ENCODE data around the gene MLKL. TPM values are rescaled to one million over a fixed set of nuclear protein-coding genes. Genes with fewer than 3 reads are reported as not detected.

MLKL gene
- total and polyA plus RNA-seq, 4 donors = 1.6 to 4.6 (median 3.5) TPM

DNA sequence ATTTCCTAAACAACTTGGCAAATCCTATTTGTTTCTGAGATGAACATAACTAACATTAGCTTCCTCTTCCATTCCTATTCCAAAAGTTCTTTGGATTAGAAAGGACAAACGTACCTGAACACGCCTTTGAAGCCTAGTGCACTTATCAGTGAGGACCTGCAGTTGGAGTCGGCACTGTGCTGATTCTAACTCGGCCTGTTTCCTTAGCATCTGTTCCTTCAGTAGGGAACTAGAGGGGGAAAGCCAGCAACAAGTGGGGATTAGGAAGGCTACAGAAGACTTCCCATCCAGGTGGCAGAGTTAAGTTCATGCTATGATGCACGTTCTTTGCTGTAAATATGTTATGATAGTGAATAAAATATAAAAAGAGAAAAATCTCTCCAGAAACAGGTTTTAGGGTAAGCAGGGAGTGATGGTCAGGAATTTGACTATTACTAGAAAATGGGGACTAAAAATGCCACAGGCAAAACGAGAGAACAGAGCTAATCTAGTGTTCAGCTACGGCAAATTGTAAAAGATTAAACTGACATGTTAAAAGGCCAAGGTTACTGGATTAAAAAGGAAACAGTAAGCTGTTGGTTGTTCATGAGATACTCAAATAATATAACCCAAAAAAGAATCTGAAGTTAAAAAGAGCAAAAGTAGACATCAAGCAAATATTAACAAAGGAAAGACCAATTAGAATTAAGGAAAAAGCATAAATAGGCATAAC, 62.8 kb downstream of the MLKL start:
- H3K9me3 ChIP-seq (ENCODE audit: control insufficient read depth, insufficient read depth, low read length) = no peaks in the 10 kb centered on the region
- no peak overlapping the region for H3K27ac ChIP-seq (ENCODE audit: low read depth, low read length)
- WGBS (ENCODE audit: insufficient coverage) = 89% methylated on average over 5 of the region's 7 CpGs

DNA sequence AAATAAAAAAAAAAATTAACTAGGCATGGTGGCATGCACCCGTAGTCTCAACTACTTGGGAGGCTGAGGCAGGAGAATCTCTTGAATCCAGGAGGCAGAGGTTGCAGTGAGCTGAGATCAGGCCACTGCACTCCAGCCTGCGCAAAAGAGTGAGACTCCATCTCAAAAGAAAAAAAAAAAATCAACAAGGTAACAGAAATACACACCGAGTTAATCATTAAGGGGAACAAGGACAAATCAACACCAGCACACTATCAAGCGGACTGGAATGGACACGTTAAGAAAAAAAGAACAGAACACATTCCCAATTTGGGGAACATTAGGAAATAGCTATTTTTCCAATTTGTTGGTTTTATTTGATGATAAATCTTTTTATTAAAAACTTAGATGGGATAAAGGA, 65.4 kb downstream of the MLKL start:
- Histone ChIP-seq H3K36me3 (ENCODE audit: control insufficient read depth, insufficient read depth, low read length) (peaks cover 31% of the 10 kb centered on the region), H3K27me3 (ENCODE audit: control insufficient read depth, insufficient read depth, low read length) (no peaks in the 10 kb centered on the region), H3K4me3 (ENCODE audit: low read depth, low read length) (no peak overlapping the region), H3K27ac (ENCODE audit: low read depth, low read length) (no peak overlapping the region), H3K9me3 (ENCODE audit: control insufficient read depth, insufficient read depth, low read length) (no peaks in the 10 kb centered on the region), H3K4me1 (ENCODE audit: control insufficient read depth, insufficient read depth, low read length) (no peaks in the 10 kb centered on the region)
- WGBS (ENCODE audit: insufficient coverage) = no CpG with 5 or more reads among the region's 5 CpGs
- DNase-seq (ENCODE audit: low read depth in 4 of 6, low spot score in 6 of 6) = no peak

More for the DNA sequence above, 62.8 kb downstream of the MLKL start:
- Histone ChIP-seq H3K27me3 (ENCODE audit: control insufficient read depth, insufficient read depth, low read length) (no peaks in the 10 kb centered on the region), H3K36me3 (ENCODE audit: control insufficient read depth, insufficient read depth, low read length) (peaks cover 39% of the 10 kb centered on the region), H3K4me3 (ENCODE audit: low read depth, low read length) (no peak overlapping the region), H3K4me1 (ENCODE audit: control insufficient read depth, insufficient read depth, low read length) (no peaks in the 10 kb centered on the region)
- no peak for DNase-seq (ENCODE audit: low read depth in 4 of 6, low spot score in 6 of 6)

DNA sequence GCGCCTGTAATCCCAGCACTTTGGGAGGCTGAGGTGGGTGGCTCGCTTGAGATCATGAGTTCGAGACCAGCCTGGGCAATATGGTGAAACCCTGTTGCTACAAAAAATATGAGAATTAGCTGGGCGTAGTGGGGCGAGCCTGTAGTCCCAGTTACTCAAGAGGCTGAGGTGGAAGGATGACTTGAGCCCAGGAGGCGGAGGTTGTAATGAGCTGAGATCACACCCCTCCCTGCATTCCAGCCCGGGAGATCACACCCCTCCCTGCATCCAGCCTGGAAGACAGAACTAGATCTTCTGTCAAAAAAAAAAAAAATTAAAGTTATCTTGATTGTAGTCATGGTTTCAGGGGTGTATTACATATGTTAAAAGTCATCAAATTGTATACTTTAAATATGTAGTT, 67.0 kb downstream of the MLKL start:
- WGBS (ENCODE audit: insufficient coverage) = 100% methylated on average over 5 of the region's 7 CpGs
- no peak for DNase-seq (ENCODE audit: low read depth in 4 of 6, low spot score in 6 of 6)
- Histone ChIP-seq H3K27ac (ENCODE audit: low read depth, low read length) (no peak overlapping the region), H3K27me3 (ENCODE audit: control insufficient read depth, insufficient read depth, low read length) (no peaks in the 10 kb centered on the region), H3K9me3 (ENCODE audit: control insufficient read depth, insufficient read depth, low read length) (no peaks in the 10 kb centered on the region), H3K4me3 (ENCODE audit: low read depth, low read length) (no peak overlapping the region), H3K36me3 (ENCODE audit: control insufficient read depth, insufficient read depth, low read length) (peaks cover 37% of the 10 kb centered on the region), H3K4me1 (ENCODE audit: control insufficient read depth, insufficient read depth, low read length) (no peaks in the 10 kb centered on the region)

DNA sequence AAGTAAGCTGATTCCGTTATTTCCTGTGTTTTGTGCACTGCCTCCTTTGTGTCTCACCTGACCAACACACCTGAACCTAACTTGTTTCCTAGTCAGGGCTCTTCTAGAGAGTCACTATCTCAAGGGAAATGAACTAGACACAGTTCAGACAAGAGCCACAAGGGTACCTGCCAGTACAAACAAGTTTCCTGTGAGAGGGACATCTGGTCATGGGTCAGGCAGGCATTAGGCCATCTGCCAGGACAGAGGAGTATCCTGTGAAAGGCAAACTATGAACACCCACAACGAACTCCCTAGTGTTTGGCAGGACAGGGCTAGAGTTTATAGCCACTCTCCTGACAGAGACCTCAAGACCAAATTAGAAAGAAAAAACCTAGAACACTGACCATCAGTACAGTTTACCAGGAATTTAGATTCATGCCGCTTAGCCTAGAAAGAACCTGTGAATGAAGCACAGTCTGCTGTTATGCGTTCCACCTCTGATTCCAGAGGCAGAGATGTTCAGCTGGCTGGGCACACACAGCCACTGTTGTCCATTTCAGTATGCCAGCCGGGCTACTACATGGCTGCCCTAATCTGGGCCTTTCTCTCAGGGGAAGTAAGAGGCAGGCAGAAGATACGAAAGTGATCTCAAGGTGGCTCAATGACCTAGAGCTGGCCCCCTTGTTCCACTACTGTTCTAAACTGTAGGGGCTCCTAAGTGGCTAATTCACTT, 73.0 kb downstream of the MLKL start:
- peak in 1 of 6 donors; percentile 21 for DNase-seq (ENCODE audit: low read depth in 4 of 6, low spot score in 6 of 6)
- Histone ChIP-seq H3K4me3 (ENCODE audit: low read depth, low read length) (no peak overlapping the region), H3K27me3 (ENCODE audit: control insufficient read depth, insufficient read depth, low read length) (no peaks in the 10 kb centered on the region), H3K9me3 (ENCODE audit: control insufficient read depth, insufficient read depth, low read length) (no peaks in the 10 kb centered on the region), H3K36me3 (ENCODE audit: control insufficient read depth, insufficient read depth, low read length) (peaks cover 51% of the 10 kb centered on the region), H3K27ac (ENCODE audit: low read depth, low read length) (no peak overlapping the region), H3K4me1 (ENCODE audit: control insufficient read depth, insufficient read depth, low read length) (no peaks in the 10 kb centered on the region)
- WGBS (ENCODE audit: insufficient coverage) = 91% methylated on average over 5 of the region's 6 CpGs

DNA sequence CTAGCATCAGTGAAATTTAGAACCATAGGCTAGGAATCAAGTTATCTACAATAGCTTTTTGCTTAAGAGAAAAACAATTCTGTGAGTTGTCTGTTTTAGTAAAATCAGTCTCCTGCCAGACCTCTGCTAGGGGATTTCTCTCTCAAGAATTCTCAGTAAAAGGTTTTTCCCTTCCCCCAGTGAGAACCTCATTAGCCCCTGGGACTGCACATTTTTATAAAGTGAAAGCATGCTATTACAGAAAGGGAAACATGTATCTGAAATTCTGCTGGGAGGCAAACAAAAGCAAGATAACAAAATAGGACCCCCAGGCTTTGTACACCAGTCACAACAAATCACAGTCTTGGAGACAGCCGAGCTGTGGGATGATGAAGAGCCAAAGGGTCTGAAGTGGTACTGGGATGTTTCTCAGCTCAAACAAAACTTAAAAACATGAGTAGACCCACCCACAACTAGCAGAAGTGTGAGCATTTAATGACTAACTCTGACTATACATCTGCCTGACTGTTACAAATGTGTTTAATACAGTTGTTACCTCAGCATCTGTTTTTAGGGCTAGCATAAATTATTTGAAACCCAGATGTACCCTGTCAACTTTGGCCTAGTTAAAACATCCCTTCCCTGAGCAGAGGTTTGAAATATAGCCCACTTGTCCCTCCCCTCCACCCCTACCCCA, 73.8 kb downstream of the MLKL start:
- Histone ChIP-seq H3K36me3 (ENCODE audit: control insufficient read depth, insufficient read depth, low read length) (peaks cover 46% of the 10 kb centered on the region), H3K27ac (ENCODE audit: low read depth, low read length) (no peak overlapping the region), H3K4me3 (ENCODE audit: low read depth, low read length) (no peak overlapping the region), H3K9me3 (ENCODE audit: control insufficient read depth, insufficient read depth, low read length) (no peaks in the 10 kb centered on the region), H3K4me1 (ENCODE audit: control insufficient read depth, insufficient read depth, low read length) (no peaks in the 10 kb centered on the region), H3K27me3 (ENCODE audit: control insufficient read depth, insufficient read depth, low read length) (no peaks in the 10 kb centered on the region)
- WGBS (ENCODE audit: insufficient coverage) = no CpG with 5 or more reads among the region's 1 CpG
- no peak for DNase-seq (ENCODE audit: low read depth in 4 of 6, low spot score in 6 of 6)

DNA sequence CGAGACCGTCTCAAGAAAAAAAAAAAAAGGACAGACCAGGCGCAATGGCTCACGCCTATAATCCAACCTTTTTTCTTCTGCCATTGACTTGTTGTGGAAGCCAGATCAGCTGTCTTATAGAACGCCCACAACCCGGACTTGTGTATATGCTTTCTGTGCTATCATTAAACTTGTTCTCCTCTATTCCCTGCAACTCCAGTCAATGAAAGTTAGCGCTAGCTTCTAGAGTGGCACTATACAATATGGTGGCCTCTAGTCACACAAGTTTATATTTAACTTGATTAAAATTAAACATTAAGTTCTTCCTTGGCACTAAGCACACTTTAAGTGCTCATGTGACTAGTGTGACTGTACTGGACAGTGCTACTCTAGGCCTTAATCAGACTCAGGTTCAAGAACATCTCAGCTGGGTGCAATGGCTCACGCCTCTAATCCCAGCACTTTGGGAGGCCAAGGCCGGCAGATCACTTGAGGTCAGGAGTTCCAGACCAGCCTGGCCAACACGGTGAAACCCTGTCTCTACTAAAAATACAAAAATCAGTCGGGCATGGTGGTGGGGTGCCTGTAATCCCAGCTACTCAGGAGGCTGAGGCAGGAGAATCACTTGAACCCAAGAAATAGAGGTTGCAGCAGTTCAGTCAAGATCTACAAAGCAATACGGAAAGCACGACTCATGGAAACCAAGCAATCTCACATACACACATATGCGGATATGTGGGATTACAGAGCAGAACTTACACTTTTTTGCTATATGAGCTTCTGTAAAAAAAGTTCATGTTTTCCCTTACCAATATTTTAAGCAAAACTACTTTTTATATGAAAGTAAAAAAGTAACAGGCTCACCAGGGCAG, 74.9 kb downstream of the MLKL start:
- Histone ChIP-seq H3K27me3 (ENCODE audit: control insufficient read depth, insufficient read depth, low read length) (no peaks in the 10 kb centered on the region), H3K27ac (ENCODE audit: low read depth, low read length) (no peak overlapping the region), H3K4me3 (ENCODE audit: low read depth, low read length) (no peak overlapping the region), H3K9me3 (ENCODE audit: control insufficient read depth, insufficient read depth, low read length) (no peaks in the 10 kb centered on the region), H3K36me3 (ENCODE audit: control insufficient read depth, insufficient read depth, low read length) (peaks cover 41% of the 10 kb centered on the region), H3K4me1 (ENCODE audit: control insufficient read depth, insufficient read depth, low read length) (no peaks in the 10 kb centered on the region)
- 96% methylated on average over 6 of the region's 14 CpGs for WGBS (ENCODE audit: insufficient coverage)
- DNase-seq (ENCODE audit: low read depth in 4 of 6, low spot score in 6 of 6) = no peak

DNA sequence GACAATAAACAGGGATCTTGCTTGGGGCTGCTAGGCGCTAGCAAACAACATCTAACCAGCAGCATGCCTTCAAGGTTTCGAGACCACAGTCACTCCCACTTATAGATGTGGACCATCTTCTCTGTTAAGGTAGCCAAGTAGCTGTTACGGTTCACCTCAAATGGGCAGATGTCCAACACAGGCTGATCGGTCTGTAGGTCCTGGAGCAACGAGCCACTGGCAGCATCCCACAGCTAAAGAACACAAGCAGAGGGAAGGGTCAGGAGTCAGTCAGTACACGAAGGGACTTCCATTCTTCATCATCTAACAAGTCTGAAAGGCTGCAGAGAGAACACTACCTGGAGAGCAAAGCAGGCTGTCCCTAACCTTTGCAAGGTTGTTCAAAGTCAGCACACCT, 76.8 kb downstream of the MLKL start:
- H3K9me3 ChIP-seq (ENCODE audit: control insufficient read depth, insufficient read depth, low read length) = no peaks in the 10 kb centered on the region
- H3K4me1 ChIP-seq (ENCODE audit: control insufficient read depth, insufficient read depth, low read length) = peaks cover 4% of the 10 kb centered on the region
- H3K36me3 ChIP-seq (ENCODE audit: control insufficient read depth, insufficient read depth, low read length) = peaks cover 37% of the 10 kb centered on the region
- no peaks in the 10 kb centered on the region for H3K27me3 ChIP-seq (ENCODE audit: control insufficient read depth, insufficient read depth, low read length)
- 94% methylated on average over 6 of the region's 6 CpGs for WGBS (ENCODE audit: insufficient coverage)
- no peak overlapping the region for H3K27ac ChIP-seq (ENCODE audit: low read depth, low read length)
- no peak overlapping the region for H3K4me3 ChIP-seq (ENCODE audit: low read depth, low read length)
- DNase-seq (ENCODE audit: low read depth in 4 of 6, low spot score in 6 of 6) = no peak

DNA sequence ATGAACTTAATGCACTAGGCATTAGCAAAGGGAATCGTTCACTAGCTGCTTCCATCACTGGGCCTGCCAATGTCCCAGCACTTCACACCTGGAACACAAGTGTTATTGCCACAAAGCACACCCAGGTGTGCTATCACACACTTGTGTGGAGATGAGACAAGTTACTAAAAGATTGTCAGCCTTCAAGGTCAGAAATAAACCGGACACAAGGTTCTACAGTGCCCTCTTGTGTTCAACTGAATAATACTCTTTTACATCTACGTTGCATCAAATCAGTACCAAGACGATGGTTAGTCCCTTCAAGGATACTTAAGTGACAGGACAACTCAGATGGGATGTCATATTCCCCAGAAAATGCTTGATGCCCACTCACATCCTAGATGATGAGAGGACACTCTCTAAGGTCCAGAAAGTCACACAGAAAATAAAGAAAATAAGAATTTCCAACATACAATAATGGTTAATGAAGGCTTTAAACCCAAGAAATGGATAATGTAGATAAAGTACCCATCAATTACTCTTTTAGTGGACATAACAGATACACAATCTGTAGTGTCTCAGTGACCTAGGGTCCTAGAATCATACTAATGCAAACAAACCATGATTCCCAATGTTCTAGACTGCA, 77.3 kb downstream of the MLKL start:
- Histone ChIP-seq H3K27ac (ENCODE audit: low read depth, low read length) (no peak overlapping the region), H3K36me3 (ENCODE audit: control insufficient read depth, insufficient read depth, low read length) (peaks cover 34% of the 10 kb centered on the region), H3K4me3 (ENCODE audit: low read depth, low read length) (no peak overlapping the region), H3K27me3 (ENCODE audit: control insufficient read depth, insufficient read depth, low read length) (no peaks in the 10 kb centered on the region), H3K9me3 (ENCODE audit: control insufficient read depth, insufficient read depth, low read length) (no peaks in the 10 kb centered on the region), H3K4me1 (ENCODE audit: control insufficient read depth, insufficient read depth, low read length) (peaks cover 4% of the 10 kb centered on the region)
- peak in 5 of 6 donors; percentile 45 to 92 (median 56) for DNase-seq (ENCODE audit: low read depth in 4 of 6, low spot score in 6 of 6)
- no CpG with 5 or more reads among the region's 4 CpGs for WGBS (ENCODE audit: insufficient coverage)

DNA sequence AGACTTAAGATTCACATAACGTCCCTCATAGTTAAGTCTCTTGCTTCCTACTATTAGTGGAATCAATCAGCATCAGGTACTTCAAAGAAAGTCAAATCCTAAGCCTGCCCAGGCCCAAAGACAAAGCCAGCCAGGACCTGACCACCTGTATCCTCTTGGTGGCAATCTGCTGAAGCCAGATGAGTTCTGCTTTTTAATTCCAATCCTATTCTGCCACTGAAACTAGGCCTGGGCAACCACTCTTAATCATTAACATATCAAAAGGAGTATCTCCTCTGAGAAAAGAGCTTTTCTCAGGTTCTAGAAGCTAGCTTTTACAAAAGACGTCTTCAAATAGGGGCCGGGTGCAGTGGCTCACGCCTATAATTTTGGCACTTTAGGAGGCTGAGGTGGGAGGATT, 78.7 kb downstream of the MLKL start:
- WGBS (ENCODE audit: insufficient coverage) = 100% methylated on average over 2 of the region's 4 CpGs
- no peak overlapping the region for H3K4me3 ChIP-seq (ENCODE audit: low read depth, low read length)
- peaks cover 26% of the 10 kb centered on the region for H3K36me3 ChIP-seq (ENCODE audit: control insufficient read depth, insufficient read depth, low read length)
- H3K27ac ChIP-seq (ENCODE audit: low read depth, low read length) = no peak overlapping the region
- peaks cover 4% of the 10 kb centered on the region for H3K4me1 ChIP-seq (ENCODE audit: control insufficient read depth, insufficient read depth, low read length)
- DNase-seq (ENCODE audit: low read depth in 4 of 6, low spot score in 6 of 6) = no peak
- H3K27me3 ChIP-seq (ENCODE audit: control insufficient read depth, insufficient read depth, low read length) = no peaks in the 10 kb centered on the region
- no peaks in the 10 kb centered on the region for H3K9me3 ChIP-seq (ENCODE audit: control insufficient read depth, insufficient read depth, low read length)

Measured in spinal cord (tissue), 10 donors.